ENCODE measurements around the gene RHCG. TPM values are rescaled to one million over a fixed set of nuclear protein-coding genes. Genes with fewer than 3 reads are reported as not detected.

RHCG gene
- polyA plus RNA-seq, 1 of the 3 experiments (the other 2 are of a cell fraction), result not detected

- TF ChIP-seq REST (IDR thresholded peaks at IDR 0.05; ENCODE audit: low read depth, low read length) (no peak), MAX (IDR thresholded peaks at IDR 0.05; ENCODE audit: low read depth) (no peak)
Observed at GRCh38 chr15:89487791-89488190, 8.6 kb downstream of the RHCG start (continued).

- no peak overlapping the region for H2AFZ ChIP-seq (ENCODE audit: low read depth)
- no peaks in the 10 kb centered on the region for H3K36me3 ChIP-seq (replicated peaks in 1 of 2; ENCODE audit: control insufficient read depth in 1 of 2, insufficient read depth in 2 of 2, low read length in 1 of 2)
- peaks cover 4% of the 10 kb centered on the region for H3F3A ChIP-seq (replicated peaks; ENCODE audit: insufficient read depth)
- 88% methylated on average over 15 of the region's 24 CpGs for WGBS (ENCODE audit: low lambda C conversion rate)
- H3K4me2 ChIP-seq, result no peak overlapping the region
- no peaks in the 10 kb centered on the region for H3K9me3 ChIP-seq
- DNase-seq, result no peak
- no peak overlapping the region for H3K4me3 ChIP-seq (ENCODE audit: low read depth in 2 of 2, low read length in 1 of 2)
- H3K27ac ChIP-seq (ENCODE audit: low read depth in 2 of 2, low read length in 1 of 2), result no peak overlapping the region
- TF ChIP-seq SIN3A (IDR thresholded peaks at IDR 0.05; ENCODE audit: borderline replicate concordance, low read depth, low read length), result no peak
- no peak for TF ChIP-seq POLR2AphosphoS5 (IDR thresholded peaks at IDR 0.05; ENCODE audit: low read depth, low read length)
- no peak for TF ChIP-seq TCF12 (IDR thresholded peaks at IDR 0.05)
- TF ChIP-seq ZBTB33 (IDR thresholded peaks at IDR 0.05; ENCODE audit: borderline replicate concordance, low read depth), result no peak
- TF ChIP-seq GATA2 (CRISPR knock-in tag; IDR thresholded peaks at IDR 0.05), result no peak
- TF ChIP-seq MXI1 (IDR thresholded peaks at IDR 0.05; ENCODE audit: low read depth, low read length), result no peak
- no peak for TF ChIP-seq EZH2phosphoT487 (IDR thresholded peaks at IDR 0.05; ENCODE audit: borderline replicate concordance, low read depth)
- no peak for TF ChIP-seq USF1 (IDR thresholded peaks at IDR 0.05; ENCODE audit: borderline replicate concordance, low read depth)
- no peak for TF ChIP-seq RCOR1 (IDR thresholded peaks at IDR 0.05; ENCODE audit: low read length)
- TF ChIP-seq TAF1 (IDR thresholded peaks at IDR 0.05; ENCODE audit: borderline replicate concordance, low read depth, low read length), result no peak
- TF ChIP-seq PBX3 (IDR thresholded peaks at IDR 0.05), result no peak
- no peak for TF ChIP-seq EP300 (IDR thresholded peaks at IDR 0.05; ENCODE audit: borderline replicate concordance in 1 of 2, low read depth in 1 of 2, low read length in 1 of 2)
- TF ChIP-seq YY1 (IDR thresholded peaks at IDR 0.05; ENCODE audit: low read depth), result no peak
- TF ChIP-seq CTCF (IDR thresholded peaks at IDR 0.05), result no peak
- TF ChIP-seq FOSL2 (IDR thresholded peaks at IDR 0.05; ENCODE audit: borderline replicate concordance, low read depth), result no peak
- TF ChIP-seq JUND (IDR thresholded peaks at IDR 0.05), result no peak
- TF ChIP-seq CHD2 (IDR thresholded peaks at IDR 0.05; ENCODE audit: low read length, partially characterized antibody), result no peak
- no peak for TF ChIP-seq TEAD4 (IDR thresholded peaks at IDR 0.05; ENCODE audit: borderline replicate concordance, insufficient read depth)
- no peak for TF ChIP-seq RXRA (IDR thresholded peaks at IDR 0.05; ENCODE audit: borderline replicate concordance, low read depth)
- no peaks in the 10 kb centered on the region for H3K79me2 ChIP-seq (ENCODE audit: insufficient read depth)
- CTCF ChIA-PET, result no interaction called here
- POLR2A ChIA-PET, result no interaction called here
- H3K4me1 ChIP-seq (ENCODE audit: control insufficient read depth in 1 of 2, insufficient read depth in 2 of 2, low read depth in 1 of 2, low read length in 1 of 2), result peaks cover 0 to 4% of the 10 kb centered on the region in 2 experiments; a peak in 1 of 4 replicates
- H4K20me1 ChIP-seq (ENCODE audit: insufficient read depth), result no peaks in the 10 kb centered on the region
- no peaks in the 10 kb centered on the region for H3K9me2 ChIP-seq
- no peaks in the 10 kb centered on the region for H3K27me3 ChIP-seq (ENCODE audit: insufficient read depth)
- no peak overlapping the region for H3K9ac ChIP-seq
Observed at GRCh38 chr15:89486726-89487050, 9.7 kb downstream of the RHCG start.

Measured in SK-N-SH (cell line).